ENCODE data around the gene TMEM86A.

TMEM86A gene

GRCh38 chr11:18700375-18700774 is 1.8 kb downstream of the TMEM86A start:
- DNase-seq (ENCODE audit: low read depth in 2 of 2) = no peak

DNA sequence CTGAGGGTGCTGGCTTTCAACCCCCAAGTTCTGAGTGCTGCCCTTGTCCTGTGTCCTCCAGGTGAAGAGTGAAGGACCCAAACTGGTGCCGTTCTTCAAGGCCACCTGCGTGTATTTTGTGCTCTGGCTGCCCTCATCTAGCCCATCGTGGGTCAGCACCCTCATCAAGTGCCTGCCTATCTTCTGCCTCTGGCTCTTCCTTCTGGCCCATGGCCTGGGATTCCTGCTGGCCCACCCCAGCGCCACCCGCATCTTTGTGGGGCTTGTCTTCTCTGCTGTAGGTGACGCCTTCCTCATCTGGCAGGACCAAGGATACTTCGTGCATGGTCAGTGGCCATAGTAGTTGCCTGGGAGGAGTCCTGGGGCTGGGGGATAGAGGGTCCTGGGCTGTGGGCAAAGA is 2.3 kb downstream of the TMEM86A start:
- no peak for DNase-seq (ENCODE audit: low read depth in 2 of 2)

DNA sequence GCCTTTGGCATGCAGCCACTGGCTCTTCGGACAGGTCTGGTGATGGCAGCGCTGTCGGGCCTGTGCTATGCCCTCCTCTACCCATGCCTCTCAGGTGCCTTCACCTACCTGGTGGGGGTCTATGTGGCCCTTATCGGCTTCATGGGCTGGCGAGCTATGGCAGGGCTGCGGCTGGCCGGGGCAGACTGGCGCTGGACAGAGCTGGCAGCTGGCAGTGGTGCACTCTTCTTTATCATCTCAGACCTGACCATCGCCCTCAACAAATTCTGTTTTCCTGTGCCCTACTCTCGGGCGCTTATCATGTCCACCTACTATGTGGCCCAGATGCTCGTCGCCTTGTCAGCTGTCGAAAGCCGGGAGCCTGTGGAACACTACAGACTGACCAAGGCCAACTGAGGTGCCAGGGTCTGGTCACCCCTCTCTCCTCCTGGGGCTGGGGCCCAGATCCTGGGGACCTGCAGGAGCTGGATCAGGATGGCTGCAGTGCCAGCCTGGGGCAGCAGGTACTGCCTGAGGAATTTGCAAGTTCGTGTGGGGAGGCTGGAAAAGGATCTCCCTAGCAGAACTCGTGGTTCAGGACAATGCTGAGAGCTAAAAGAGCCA is 3.1 kb downstream of the TMEM86A start:
- no peak for DNase-seq (ENCODE audit: low read depth in 2 of 2)

DNA sequence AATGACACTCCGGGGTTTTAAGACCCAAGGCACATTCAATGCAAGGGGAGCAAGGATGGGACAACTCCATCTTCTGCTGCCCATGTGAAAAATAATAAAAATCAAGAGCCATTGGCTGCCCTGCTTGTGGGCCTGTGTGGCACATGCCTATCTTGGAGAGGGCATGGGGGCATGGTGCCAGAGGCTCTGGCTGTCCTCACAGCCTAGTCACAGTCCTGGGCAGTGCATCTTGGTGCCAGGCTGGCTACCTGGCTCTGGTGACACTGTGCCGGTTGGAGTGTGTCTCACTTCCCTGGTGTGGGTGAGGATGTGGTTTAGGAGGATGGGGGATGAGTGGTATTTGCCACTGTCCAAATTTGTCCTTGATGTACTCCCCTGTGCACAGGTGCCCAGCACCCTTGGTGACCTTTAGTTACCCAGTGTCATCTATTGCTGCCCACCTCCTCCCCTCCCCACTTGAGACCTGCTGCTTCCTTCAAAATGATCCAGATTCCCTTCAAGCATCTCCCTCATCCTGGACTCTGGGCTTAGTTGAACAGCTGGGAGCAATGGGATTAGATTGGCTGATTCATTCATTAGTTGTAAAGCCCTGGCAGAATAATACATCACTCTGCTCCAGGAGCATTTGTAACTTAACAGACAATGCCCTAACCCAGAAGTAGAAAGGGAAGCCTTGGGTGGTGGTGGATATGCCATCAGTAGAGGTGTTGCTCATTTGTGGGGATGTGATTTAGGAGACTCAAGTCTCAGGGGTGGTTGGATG is 4.6 kb downstream of the TMEM86A start:
- no peak for DNase-seq (ENCODE audit: low read depth in 2 of 2)

DNA sequence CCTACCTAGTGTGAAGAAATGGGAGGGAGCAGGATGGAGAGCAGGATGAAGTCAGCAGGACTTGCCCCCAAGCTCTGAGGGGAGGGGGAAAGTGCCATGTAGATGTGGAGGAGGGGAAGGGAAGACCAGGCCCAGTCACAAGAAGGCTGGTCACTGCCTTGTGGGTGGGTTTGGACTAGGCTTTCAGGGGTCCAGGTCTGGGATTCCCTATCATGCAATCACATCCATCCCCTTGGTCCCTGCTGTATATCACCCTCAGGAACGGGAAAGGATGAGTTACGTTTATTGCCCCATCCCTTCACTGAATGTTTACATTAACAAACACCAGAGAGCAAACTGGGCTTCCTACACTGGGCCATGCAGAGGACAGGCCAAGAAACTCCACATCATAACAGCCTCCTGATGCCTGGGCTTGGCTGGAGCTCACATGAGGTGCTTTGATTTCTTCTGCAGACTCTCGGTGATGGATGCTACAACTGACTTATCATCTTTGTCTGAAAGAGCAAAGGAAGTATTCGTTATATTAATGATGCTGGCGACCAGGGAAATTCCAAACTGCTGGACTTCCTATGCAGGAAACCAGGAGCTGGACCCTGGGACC is 5.6 kb downstream of the TMEM86A start:
- DNase-seq (ENCODE audit: low read depth in 2 of 2) = no peak

DNA sequence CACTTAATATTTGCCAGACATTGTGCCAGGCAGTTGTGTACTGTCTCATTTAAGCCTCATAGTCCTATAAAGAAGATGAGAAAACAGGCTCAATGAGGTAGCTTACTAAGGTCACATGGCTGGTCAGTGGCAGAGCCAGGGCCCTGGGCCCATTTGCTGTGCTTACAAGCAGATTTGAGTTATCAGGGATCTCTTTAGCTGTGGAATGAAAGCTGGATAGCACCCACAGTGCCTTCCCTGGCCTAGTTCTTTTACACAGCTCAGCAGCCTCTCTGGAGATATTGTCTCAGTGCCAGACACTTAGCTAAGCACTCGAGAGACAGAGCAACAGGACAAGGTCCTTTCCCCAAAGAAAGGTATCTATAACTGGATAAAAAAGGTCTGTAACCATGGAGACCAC is 6.1 kb downstream of the TMEM86A start:
- DNase-seq (ENCODE audit: low read depth in 2 of 2) = no peak

DNA sequence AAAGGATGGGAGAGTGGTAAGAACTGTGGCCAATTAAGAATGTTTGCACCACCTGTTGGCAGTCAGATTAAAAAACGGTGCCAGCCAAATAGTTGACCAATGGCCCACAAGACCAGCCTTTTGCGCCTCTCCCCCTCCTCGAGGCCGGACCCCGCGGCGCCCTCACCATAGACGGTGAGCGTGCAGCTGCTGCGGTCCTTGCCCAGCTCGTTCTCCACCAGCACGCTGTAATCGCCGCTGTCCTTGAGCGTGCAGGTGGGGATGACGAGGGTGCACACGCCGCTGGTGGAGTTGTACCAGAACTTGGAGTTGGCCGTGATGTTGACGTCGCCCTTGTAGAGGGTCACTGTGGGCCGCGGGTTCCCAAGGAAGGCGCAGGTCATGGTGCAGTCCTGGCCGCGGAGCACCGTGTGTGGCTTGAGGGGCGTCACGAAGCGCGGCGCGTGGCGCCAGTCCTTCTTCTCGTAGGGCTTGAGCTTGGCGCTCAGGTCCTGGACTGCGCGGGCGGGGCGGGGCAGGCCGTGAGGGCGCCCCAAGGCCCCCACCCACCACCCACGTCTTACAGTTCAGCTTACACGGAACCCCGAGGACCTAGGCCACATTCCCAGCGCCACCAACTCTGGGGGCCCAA is 7.2 kb downstream of the TMEM86A start:
- no peak for DNase-seq (ENCODE audit: low read depth in 2 of 2)

DNA sequence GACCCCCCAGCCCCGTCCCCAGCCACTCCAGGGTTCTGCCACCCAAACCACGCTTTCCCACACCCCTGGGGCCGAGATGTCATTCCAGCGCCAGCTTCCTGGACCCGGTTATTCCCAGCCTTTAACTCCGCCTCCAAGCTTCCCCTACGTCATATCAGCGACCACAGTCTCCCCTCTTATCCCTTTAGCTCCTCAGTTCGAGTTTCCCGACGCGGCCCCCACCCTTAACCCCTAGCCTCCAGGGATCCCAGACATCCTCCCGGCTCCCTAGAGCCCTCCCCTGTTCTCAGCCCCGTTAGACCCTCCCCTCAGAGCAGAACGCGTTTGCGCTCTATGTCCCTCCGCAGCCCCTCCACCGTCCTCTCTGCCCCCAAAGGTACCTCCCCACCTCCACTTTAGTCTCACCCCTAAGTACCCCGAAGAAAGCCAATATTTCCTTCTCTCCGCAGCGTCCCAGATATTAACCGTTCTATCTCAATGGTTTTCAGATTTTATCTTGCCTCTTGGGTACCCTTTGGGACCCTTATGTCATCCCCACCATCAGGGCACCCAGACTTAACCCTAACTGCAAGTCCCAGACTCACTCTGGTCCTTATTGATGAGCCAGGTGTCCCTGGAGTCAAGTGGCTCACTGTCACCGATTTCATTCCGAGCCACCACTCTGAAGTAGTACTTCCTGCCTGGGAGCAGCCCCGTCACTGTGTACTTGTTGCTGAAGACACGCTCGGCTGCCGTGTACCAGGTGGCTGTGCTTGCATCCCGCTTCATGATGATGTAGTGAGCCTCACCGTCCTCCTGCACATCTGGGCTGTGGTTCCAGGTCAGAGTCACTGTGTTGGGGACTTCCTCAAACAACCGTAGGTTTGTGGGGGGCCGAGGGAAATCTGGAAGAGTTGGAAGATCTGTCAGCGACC is 8.0 kb downstream of the TMEM86A start:
- DNase-seq (ENCODE audit: low read depth in 2 of 2) = peak in 1 of 2 donors; percentile 17

GRCh38 chr11:18707811-18708340 is 9.3 kb downstream of the TMEM86A start:
- DNase-seq (ENCODE audit: low read depth in 2 of 2) = no peak

GRCh38 chr11:18709414-18709813 is 10.8 kb downstream of the TMEM86A start:
- DNase-seq (ENCODE audit: low read depth in 2 of 2) = no peak

DNA sequence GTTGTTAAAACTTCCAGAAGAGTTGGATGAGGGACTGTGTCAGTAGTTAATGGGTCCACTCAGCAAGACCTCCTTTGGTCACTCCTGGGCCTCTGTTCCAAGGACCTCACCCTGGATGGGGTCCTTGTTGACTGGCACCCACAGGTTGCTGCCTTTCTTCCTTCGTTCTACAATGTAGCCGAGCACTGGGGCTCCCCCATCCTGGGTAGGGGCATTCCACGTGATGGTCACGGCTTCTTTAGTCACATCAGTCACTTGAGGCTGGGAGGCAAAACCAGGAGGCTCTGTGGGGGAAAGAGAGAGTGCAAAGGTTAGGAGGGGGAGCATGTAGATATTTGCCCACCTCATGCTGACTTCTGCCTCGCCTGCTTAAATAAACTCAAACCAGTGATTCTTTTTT is 12.0 kb downstream of the TMEM86A start:
- no peak for DNase-seq (ENCODE audit: low read depth in 2 of 2)

DNA sequence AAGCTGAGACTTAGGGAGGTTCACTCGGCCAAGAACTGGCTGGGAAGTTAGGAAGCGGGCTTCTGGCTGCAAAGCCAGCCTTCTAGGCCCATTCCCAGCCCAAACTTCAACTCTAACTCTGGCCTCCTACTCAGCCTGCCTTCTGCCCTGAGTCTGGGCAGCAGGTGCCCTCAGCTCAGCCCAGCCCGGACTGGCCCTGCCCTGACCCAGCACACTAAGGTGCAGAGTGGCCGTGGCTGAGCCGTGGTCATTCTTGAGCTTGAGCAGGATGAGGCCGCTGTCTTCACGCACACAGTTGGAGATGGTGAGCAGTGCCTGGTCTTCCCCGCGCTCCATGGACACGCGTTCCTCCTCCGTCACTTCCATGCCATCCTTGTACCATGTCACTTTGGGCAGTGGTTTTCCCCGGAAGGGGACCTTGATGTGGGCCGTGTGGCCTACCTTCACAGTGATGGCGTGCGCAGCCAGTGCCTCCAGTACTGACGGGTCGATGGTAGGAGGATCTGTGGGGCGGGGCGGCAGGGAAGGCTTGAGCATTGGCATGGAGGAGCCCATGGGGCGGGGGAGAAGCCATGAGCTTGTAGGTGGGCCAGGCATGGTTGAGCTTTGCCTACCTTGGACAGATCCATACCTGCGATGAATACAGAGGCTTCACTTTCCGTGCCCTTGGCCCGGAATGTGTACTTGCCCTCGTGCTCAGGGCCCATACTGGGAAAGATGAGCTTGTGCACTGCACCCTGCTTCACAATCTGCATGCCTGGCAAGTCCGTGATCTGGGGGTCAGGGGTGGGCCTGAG is 15.3 kb downstream of the TMEM86A start:
- no peak for DNase-seq (ENCODE audit: low read depth in 2 of 2)

DNA sequence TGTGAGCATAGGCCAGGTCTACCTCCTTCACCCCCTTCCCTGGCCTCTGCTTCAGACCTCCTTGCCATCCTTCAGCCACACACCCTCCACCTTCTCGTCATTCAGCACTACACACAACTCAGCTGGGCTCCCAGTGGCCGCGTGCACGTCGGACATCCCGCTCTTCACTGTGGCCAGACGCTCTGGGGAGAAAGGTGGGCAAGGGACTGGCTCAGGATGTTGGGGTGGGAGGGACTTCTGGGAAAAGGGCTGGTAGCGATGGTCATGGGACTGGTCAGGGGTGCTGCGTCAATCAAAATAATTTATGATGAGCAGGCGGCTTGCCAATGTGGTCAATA is 15.8 kb downstream of the TMEM86A start:
- DNase-seq (ENCODE audit: low read depth in 2 of 2) = no peak

GRCh38 chr11:18715476-18715875 is 16.9 kb downstream of the TMEM86A start:
- DNase-seq (ENCODE audit: low read depth in 2 of 2) = no peak

DNA sequence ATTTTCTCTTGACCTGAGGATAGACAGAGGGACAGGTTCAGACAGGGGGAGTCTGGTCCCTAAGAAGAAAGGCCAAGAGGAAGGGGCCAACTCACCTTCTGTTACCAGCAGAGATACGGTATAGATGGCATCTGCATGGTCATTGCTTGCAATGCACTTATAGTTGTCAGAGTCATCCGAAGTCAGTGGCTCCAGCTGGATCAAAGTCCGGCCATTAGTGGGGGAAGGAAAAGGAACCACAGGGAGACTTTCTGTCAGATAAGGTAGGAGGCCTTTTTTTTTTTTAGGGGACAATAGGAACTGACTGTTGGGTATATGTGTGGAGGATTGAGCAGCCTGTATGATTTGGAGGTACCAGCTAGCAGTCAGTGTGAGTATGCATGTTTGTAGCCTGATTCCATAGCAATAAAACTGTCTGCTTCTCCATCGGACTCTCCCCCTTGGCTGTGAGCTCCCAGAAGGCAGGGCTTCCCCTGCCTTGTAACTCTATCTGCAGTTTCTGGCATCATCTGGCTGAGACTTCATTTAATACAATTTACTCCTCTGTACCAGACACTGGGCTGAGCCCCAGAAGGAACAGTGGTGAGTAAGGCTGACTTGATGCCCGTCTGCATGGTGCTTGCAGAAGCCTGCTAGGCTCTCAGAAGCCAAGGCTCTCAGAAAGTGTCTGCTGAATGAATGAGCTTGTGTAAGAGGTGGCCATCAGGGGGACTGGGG is 21.7 kb downstream of the TMEM86A start:
- DNase-seq (ENCODE audit: low read depth in 2 of 2) = no peak

- DNase-seq (ENCODE audit: low read depth in 2 of 2) = peak; percentile 53 to 79
These were observed 22.4 kb downstream of the TMEM86A start for GRCh38 chr11:18720808-18721560.

DNA sequence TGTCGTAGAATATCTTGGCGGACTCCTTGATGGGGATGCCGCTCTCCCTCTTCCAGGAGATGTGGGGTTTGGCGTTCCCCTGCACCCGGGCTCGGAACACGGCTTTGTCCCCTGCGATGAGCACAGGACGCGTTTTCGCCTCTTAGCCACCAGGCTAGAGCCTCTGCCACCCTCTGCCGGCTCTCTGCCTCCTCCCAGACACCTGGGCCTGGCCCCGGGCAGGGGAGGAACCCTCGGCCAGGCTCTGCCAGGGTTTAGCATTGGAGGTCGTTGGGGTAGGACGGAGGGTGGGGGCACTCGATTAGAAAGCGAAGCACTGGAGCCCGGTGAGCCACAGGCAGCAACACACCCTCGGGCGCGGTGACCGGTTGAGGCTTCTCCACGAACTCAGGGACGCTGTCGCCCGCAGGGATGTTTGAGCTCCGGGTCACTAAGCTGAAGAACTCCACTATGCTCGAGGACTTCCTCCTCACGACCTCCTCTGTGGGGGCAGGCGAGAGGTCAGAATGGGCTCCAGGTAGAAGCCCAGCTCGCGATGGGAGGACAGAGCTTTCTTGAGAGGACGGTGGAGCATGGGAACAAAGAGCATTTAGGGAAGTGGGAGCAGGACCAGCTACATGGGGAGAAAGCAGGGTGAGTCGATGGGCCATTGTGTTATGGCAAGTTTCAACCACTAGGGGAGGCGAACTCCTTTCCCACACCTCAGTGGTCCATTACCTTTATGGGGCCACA is 23.1 kb downstream of the TMEM86A start:
- DNase-seq (ENCODE audit: low read depth in 2 of 2) = peak in 1 of 2 donors; percentile 30

GRCh38 chr11:18722293-18722637 is 23.7 kb downstream of the TMEM86A start:
- no peak for DNase-seq (ENCODE audit: low read depth in 2 of 2)

DNA sequence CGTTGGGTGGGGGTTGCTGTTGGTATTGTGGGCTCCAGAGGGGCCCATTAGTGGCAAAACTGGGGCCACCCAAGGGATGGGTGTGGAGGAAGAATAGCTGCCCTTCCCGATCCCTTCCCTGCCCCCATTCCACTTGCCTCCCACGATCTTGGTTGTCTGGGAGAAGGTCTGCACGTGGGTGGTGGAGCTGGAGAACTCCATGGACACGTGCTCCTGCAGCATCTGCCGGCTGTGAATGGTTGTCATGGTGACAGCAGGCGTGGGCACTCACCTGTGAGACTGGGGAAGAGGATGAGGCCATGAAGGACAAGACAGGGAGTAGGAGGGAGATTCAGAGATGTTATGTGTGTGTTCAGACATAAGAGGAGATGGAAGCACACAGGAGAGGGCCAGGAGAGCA is 25.4 kb downstream of the TMEM86A start:
- DNase-seq (ENCODE audit: low read depth in 2 of 2) = no peak
